Heart left ventricle (tissue), 13 donors: ENCODE results near the gene COPG2.

ENCODE experiments used
- POLR2A ChIP-seq, 2 donors: fragments of 450-650 bp; IDR thresholded peaks; one replicate each; pipeline ENCODE4 v1.6.1; 2017; ENCODE audit warnings: antibody characterized with exemption in 2 of 2, mild to moderate bottlenecking in 2 of 2, moderate library complexity in 2 of 2
- TF ChIP-seq, protein P1 (sequence below), 12 donors: fragments of 200-600 bp; sonication (generic) in 4 of 12; IDR thresholded peaks; one replicate each; pipeline versions ENCODE4 v1.5.0 to v1.8.0; 2018 to 2022; ENCODE audit warnings: antibody characterized with exemption in 12 of 12, mild to moderate bottlenecking in 5 of 12
- donor health status: ischemic (EF 13 %, LVEDD 7.1; RV severe dilation, severe dysfunction).
- donor health status: DM: no; HTN: yes; CAD: no.
- donor health status: DM: no; HTN: no; CAD: no.
- donor health status: ischemic (EF 25% LVEDD 6.9; RV normal size, moderate dysfunction).
- donor health status: ischemic (EF 25% LVEDD 5.7; RV mildly dilated, moderate dysfunction).
- donor health status: ischemic (EF 35%, LVEDD 5.7; RV mildly dilated, moderate dysfunction).
- donor health status: nonischemic (EF 11% LVEDD 7.7; RV severe dilation, severe dysfunction).
- donor health status: DM: yes; HTN: yes; CAD: no.
- donor health status: PGD.
- donor health status: ischemic (EF 29% LVEDD 5.4; RV normal size, mild dysfunction).
- donor health status: nonischemic (EF 23%, LVEDD 6.1; RV moderate dilation, normal function).

DNA sequence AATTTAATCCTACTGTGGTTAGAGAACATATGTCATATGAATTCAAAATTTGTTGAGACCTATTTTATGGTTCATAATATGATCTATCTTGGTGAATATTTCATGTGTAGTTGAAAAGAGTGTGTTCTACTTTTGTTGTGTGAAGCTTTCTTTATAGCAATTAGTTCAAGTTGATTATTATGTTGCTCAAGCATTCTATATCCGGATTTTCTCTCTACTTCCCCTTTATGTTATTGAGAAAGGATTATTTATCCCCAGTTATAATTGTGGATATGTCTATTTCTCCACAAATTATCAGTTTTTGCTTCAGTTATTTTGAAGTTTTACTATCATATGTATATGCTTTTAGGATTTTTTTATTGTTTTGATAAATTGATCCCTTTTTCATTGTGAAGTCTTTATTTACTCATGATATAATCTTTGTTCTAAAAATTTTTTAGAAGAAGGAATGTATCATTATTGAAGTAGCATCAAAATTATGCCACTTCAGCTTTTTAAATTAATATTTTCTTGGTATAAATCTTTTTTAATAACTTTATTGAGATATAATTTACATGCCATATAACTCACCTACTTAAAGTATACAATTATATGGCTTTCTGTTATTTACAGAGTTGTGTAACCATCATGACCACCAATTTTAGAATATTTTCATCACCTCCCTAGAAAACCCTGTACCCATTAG is 188.7 kb downstream of the COPG2 start:
- TF ChIP-seq POLR2A (IDR thresholded peaks at IDR 0.05): no peak
- TF ChIP-seq, protein P1, sequence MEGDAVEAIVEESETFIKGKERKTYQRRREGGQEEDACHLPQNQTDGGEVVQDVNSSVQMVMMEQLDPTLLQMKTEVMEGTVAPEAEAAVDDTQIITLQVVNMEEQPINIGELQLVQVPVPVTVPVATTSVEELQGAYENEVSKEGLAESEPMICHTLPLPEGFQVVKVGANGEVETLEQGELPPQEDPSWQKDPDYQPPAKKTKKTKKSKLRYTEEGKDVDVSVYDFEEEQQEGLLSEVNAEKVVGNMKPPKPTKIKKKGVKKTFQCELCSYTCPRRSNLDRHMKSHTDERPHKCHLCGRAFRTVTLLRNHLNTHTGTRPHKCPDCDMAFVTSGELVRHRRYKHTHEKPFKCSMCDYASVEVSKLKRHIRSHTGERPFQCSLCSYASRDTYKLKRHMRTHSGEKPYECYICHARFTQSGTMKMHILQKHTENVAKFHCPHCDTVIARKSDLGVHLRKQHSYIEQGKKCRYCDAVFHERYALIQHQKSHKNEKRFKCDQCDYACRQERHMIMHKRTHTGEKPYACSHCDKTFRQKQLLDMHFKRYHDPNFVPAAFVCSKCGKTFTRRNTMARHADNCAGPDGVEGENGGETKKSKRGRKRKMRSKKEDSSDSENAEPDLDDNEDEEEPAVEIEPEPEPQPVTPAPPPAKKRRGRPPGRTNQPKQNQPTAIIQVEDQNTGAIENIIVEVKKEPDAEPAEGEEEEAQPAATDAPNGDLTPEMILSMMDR (IDR thresholded peaks at IDR 0.05): no peak
